ENCODE measurements around the gene SS18L1. TPM values are rescaled to one million over a fixed set of nuclear protein-coding genes. Genes with fewer than 3 reads are reported as not detected.
A peak's percentile ranks its signal among the peaks of the same experiment; 100 is the strongest.

The SS18L1 gene
- total RNA-seq, 6 donors from 2014 or later = 12.2 to 70.8 (median 19.7) TPM

- DNase-seq = no peak
- Histone ChIP-seq H3K36me3 (peaks cover 0 to 6% (median 3%) of the 10 kb centered on the region in 4 donors), H3K27ac (peak overlapping the region in 1 of 4 donors; percentile 53), H3K4me3 (no peak overlapping the region), H3K4me1 (peaks cover 20 to 37% (median 23%) of the 10 kb centered on the region in 4 donors), H3K27me3 (no peaks in the 10 kb centered on the region), H3K9me3 (no peaks in the 10 kb centered on the region)
- TF ChIP-seq, protein P1, sequence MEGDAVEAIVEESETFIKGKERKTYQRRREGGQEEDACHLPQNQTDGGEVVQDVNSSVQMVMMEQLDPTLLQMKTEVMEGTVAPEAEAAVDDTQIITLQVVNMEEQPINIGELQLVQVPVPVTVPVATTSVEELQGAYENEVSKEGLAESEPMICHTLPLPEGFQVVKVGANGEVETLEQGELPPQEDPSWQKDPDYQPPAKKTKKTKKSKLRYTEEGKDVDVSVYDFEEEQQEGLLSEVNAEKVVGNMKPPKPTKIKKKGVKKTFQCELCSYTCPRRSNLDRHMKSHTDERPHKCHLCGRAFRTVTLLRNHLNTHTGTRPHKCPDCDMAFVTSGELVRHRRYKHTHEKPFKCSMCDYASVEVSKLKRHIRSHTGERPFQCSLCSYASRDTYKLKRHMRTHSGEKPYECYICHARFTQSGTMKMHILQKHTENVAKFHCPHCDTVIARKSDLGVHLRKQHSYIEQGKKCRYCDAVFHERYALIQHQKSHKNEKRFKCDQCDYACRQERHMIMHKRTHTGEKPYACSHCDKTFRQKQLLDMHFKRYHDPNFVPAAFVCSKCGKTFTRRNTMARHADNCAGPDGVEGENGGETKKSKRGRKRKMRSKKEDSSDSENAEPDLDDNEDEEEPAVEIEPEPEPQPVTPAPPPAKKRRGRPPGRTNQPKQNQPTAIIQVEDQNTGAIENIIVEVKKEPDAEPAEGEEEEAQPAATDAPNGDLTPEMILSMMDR (IDR thresholded peaks at IDR 0.05) = no peak
- TF ChIP-seq EP300 (IDR thresholded peaks at IDR 0.05) (no peak), POLR2AphosphoS5 (IDR thresholded peaks at IDR 0.05) (no peak), POLR2A (IDR thresholded peaks at IDR 0.05) (no peak)
- peak in 1 of 2 donors; percentile 30 for ATAC-seq (ENCODE audit: low FRiP score in 2 of 2)
- 62 to 76% methylated on average over 18 to 24 of the region's 24 CpGs for whole genome bisulfite sequencing, 2 donors
These were observed 6.2 kb downstream of the SS18L1 start for GRCh38 chr20:62149532-62150309.

DNA sequence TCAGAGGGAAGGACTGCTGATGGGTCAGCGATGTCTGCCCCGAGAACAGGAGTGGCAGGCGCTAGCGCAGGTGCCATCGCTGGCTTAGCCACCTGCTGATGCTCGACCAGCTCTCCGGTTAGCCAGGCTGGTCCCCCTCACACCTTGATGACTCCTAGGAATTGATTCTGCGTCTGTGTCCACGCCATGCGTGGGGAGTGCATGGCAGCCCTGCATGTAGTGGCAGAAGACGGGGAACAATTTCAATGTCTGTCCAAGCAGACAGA, 6.7 kb downstream of the SS18L1 start:
- Histone ChIP-seq H3K27me3 (no peaks in the 10 kb centered on the region), H3K4me1 (peaks cover 15 to 32% (median 20%) of the 10 kb centered on the region in 4 donors), H3K36me3 (peaks cover 0 to 9% (median 3%) of the 10 kb centered on the region in 4 donors), H3K9me3 (no peaks in the 10 kb centered on the region), H3K27ac (peak overlapping the region in 1 of 4 donors; percentile 53), H3K4me3 (no peak overlapping the region)
- WGBS, 2 donors = 94 to 97% methylated on average over 4 to 11 of the region's 11 CpGs
- DNase-seq (no peak), ATAC-seq (ENCODE audit: low FRiP score in 2 of 2) (no peak)
- TF ChIP-seq, protein P1 (IDR thresholded peaks at IDR 0.05) = no peak
- no peak for TF ChIP-seq EP300 (IDR thresholded peaks at IDR 0.05)
- TF ChIP-seq POLR2AphosphoS5 (IDR thresholded peaks at IDR 0.05) = no peak
- no peak for TF ChIP-seq POLR2A (IDR thresholded peaks at IDR 0.05)

GRCh38 chr20:62151225-62151624, 7.7 kb downstream of the SS18L1 start:
- 87 to 93% methylated on average over 6 to 11 of the region's 11 CpGs for WGBS, 2 donors

DNA sequence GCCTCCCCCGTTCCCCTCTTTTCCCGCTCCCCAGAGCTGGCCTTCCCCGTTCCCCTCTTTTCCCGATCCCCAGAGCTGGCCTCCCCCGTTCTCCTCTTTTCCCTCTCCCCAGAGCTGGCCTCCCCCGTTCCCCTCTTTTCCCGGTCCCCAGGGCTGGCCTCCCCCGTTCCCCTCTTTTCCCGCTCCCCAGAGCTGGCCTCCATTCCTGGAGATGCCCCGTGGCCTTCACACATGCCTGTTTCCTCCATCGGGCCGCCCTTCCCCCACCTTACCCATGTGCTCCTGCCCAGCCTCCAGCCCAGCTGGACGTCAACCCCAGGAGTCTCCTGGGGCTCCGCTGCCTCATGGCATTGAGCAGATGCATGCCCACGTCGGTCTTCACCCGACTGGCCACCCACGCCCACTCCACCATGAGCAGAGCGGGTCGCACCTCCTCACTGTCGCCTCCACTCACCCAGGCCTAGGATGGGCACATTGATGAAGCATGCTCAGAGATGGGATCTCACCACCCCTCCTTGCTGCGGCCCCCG, 8.3 kb downstream of the SS18L1 start:
- DNase-seq (no peak), ATAC-seq (ENCODE audit: low FRiP score in 2 of 2) (no peak)
- Histone ChIP-seq H3K27me3 (no peaks in the 10 kb centered on the region), H3K27ac (no peak overlapping the region), H3K4me3 (no peak overlapping the region), H3K9me3 (no peaks in the 10 kb centered on the region), H3K36me3 (peaks cover 0 to 10% (median 5%) of the 10 kb centered on the region in 4 donors), H3K4me1 (peaks cover 15 to 33% (median 18%) of the 10 kb centered on the region in 4 donors)
- 89% methylated on average over 23 of the region's 23 CpGs for WGBS, 2 donors
- no peak for TF ChIP-seq POLR2AphosphoS5 (IDR thresholded peaks at IDR 0.05)
- no peak for TF ChIP-seq POLR2A (IDR thresholded peaks at IDR 0.05)
- TF ChIP-seq, protein P1 (IDR thresholded peaks at IDR 0.05) = no peak
- TF ChIP-seq EP300 (IDR thresholded peaks at IDR 0.05) = no peak

More at GRCh38 chr20:62151225-62151624, 7.7 kb downstream of the SS18L1 start:
- Histone ChIP-seq H3K36me3 (peaks cover 0 to 10% (median 5%) of the 10 kb centered on the region in 4 donors), H3K27me3 (no peaks in the 10 kb centered on the region), H3K9me3 (no peaks in the 10 kb centered on the region), H3K4me3 (no peak overlapping the region), H3K27ac (no peak overlapping the region), H3K4me1 (peaks cover 15 to 28% (median 17%) of the 10 kb centered on the region in 4 donors)
- TF ChIP-seq POLR2A (IDR thresholded peaks at IDR 0.05) = no peak
- TF ChIP-seq, protein P1 (IDR thresholded peaks at IDR 0.05) = no peak
- no peak for TF ChIP-seq EP300 (IDR thresholded peaks at IDR 0.05)
- TF ChIP-seq POLR2AphosphoS5 (IDR thresholded peaks at IDR 0.05) = no peak
- DNase-seq = no peak
- ATAC-seq (ENCODE audit: low FRiP score in 2 of 2) = no peak

Data from upper lobe of left lung (tissue), 6 donors.